ENCODE data around the gene COTL1.

DNA sequence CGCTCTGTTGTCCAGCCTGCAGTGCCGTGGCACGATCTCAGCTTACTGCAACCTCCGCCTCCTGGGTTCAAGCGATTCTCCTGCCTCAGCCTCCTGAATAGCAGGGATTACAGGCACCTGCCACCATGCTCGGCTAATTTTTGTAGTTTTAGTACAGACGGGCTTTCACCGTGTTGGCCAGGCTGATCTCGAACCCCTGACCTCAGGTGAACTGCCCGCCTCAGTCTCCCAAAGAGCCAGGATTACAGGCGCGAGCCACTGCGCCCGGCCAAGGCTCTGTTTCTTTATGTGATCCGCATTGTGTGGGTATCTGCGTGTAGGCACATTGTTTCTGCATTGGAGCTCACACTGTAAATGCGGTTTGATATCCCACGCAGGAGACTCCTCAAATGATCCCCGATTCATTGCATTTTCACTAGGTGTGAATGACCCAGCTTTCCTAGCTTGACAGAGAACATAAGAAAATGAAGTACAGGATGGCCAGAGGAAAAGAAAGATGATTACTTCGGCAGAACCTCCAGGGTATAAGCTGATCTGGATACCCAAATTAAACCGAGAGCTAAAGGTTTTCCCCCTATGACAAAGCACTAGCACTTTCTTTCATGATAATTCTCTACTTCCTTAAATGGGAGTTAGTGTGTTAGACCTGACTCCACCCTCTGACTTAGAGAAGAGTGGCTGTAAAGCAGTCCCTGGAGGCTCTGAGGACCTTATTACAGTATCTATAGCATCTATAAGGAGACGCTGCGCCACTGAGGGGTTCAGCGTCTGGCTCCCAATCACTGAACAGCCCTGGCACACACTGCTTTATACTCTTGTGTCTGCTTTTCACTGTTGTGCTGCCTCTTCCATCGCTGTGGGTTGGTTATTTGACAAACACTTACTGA lies 17.3 kb downstream of the COTL1 start:
- TF ChIP-seq, protein P1, sequence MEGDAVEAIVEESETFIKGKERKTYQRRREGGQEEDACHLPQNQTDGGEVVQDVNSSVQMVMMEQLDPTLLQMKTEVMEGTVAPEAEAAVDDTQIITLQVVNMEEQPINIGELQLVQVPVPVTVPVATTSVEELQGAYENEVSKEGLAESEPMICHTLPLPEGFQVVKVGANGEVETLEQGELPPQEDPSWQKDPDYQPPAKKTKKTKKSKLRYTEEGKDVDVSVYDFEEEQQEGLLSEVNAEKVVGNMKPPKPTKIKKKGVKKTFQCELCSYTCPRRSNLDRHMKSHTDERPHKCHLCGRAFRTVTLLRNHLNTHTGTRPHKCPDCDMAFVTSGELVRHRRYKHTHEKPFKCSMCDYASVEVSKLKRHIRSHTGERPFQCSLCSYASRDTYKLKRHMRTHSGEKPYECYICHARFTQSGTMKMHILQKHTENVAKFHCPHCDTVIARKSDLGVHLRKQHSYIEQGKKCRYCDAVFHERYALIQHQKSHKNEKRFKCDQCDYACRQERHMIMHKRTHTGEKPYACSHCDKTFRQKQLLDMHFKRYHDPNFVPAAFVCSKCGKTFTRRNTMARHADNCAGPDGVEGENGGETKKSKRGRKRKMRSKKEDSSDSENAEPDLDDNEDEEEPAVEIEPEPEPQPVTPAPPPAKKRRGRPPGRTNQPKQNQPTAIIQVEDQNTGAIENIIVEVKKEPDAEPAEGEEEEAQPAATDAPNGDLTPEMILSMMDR (IDR thresholded peaks at IDR 0.05) = no peak
- TF ChIP-seq POLR2A (IDR thresholded peaks at IDR 0.05) = no peak
- TF ChIP-seq EP300 (IDR thresholded peaks at IDR 0.05) = no peak
